Activated CD8-positive, alpha-beta memory T cell treated with anti-CD3 and anti-CD28 coated beads, Interleukin-2, amount 10 ng/mL, durations not matched to agents 7 days and 5 days (primary cell): ENCODE measurements around the gene DDX23. TPM values are rescaled to one million over a fixed set of nuclear protein-coding genes. Genes with fewer than 3 reads are reported as not detected.

Experiments
- ATAC-seq: fragments of 150-1000 bp; cut with Tn5 transposase; one replicate; pipeline ENCODE4 v1.10.0; 2021; ENCODE audit warnings: moderate library complexity
- CTCF ChIA-PET: fragments of 350-600 bp; sonication (Branson Sonifier 250); formaldehyde crosslinking; loops from one replicate; lab custom pipeline; 2021; ENCODE audit warnings: antibody characterized with exemption; lab: Charles Lee
- DNase-seq: peaks from one replicate; pipeline ENCODE4 v3.0.0-alpha.2; 2020
- H3K27ac Mint-ChIP-seq: one replicate; pipeline ENCODE4 v1.8.0; 2021; ENCODE audit warnings: mild to moderate bottlenecking, mixed read lengths
- H3K27me3 Mint-ChIP-seq: one replicate; pipeline ENCODE4 v1.8.0; 2021; ENCODE audit warnings: mixed read lengths
- H3K36me3 Mint-ChIP-seq: one replicate; pipeline ENCODE4 v1.8.0; 2021; ENCODE audit warnings: mild to moderate bottlenecking, mixed read lengths
- H3K4me1 Mint-ChIP-seq: one replicate; pipeline ENCODE4 v1.8.0; 2021; ENCODE audit warnings: mixed read lengths
- H3K4me3 Mint-ChIP-seq: one replicate; pipeline ENCODE4 v1.8.0; 2021; ENCODE audit warnings: mild to moderate bottlenecking, moderate library complexity, mixed read lengths
- H3K9me3 Mint-ChIP-seq: one replicate; pipeline ENCODE4 v1.8.0; 2022; ENCODE audit warnings: low read depth, mixed read lengths
- total RNA-seq, 2 experiments: library from RNA; stranded (reverse); gene quantifications; one replicate each; pipeline ENCODE4 v1.2.3, GENCODE V29; 2021

The DDX23 gene
- total RNA-seq, 2 experiments from 2014 or later, result 146 to 157 TPM

DNA sequence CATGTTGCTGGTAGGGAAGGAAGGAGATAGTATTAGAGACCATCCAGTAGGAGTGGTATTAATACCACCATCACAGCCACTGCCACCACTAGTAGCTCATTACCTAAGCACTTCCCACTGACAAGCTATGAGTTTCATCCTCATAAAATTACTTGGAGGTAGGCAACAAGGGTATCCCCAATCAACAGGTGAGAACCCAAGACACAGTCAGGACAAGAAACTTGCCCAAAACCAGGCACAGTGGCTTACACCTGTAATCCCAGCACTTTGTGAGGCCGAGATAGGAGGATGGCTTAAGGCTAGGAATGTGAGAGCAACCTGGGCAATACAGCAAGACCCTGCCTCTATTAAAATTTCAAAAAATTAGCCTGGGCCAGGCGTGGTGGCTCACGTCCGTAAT is 68.5 kb downstream of the DDX23 start:
- H3K4me1 Mint-ChIP-seq, result peaks cover 4% of the 10 kb centered on the region
- no peak for DNase-seq
- H3K4me3 Mint-ChIP-seq, result no peak overlapping the region
- no peak overlapping the region for H3K27ac Mint-ChIP-seq
- no peak for ATAC-seq
- CTCF ChIA-PET, result interaction anchor here (2.2 kb wide), 1 partner anchor 30 kb away, joined by 6 read pairs; no protein-coding TSS in a partner anchor
- H3K36me3 Mint-ChIP-seq, result no peaks in the 10 kb centered on the region
- peaks cover 33% of the 10 kb centered on the region for H3K27me3 Mint-ChIP-seq
- no peaks in the 10 kb centered on the region for H3K9me3 Mint-ChIP-seq

DNA sequence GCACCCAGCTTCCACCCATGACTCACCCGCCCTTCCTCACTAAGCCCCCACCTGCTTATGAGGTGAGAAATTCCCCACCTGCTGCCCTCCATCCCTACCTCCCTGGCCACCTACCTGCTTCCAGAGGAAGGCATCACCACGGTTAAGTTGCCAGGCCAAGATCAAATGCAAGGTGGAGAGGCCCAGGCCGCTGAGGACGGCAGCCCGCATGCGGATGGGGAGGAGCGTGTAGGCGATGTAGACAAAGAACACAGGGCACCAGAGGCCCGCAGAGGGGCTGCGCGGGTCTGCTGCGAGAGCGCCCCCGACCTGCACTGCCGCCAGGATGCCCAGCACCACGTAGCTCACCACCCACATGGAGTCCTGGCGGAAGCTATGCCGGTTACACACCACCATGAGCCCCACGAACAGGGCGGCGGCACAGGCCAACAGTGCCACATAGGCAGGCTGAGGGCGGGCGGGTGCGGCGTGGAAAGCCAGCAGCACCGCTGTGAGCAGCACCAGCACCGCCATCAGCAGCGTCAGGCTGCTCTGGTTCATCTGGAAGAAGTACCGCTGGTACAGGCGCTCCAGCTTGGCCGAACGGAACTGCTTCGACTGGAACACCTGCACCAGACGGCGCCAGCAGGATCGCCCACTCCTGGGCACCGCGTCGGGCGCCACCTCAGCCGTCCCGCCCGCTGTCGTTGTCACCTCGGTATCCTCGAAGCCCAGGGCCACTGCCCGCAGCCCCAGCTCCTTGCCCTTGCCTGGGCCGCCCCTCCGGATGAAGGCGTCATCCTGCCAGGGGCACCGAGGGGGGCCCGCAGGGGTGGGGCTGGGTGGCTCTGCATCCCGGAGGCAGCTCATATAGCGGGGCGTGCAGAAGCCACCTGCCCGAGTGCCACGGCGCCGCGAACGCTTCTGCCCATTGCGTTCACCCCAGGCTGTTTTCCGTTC is 69.2 kb downstream of the DDX23 start:
- H3K36me3 Mint-ChIP-seq, result no peaks in the 10 kb centered on the region
- no peak overlapping the region for H3K27ac Mint-ChIP-seq
- CTCF ChIA-PET, result interaction anchor here (1.3 to 2.2 kb wide), 2 partner anchors 30 to 241 kb away, joined by 3 to 6 read pairs; no protein-coding TSS in a partner anchor
- no peak for DNase-seq
- H3K4me1 Mint-ChIP-seq, result no peaks in the 10 kb centered on the region
- no peak overlapping the region for H3K4me3 Mint-ChIP-seq
- ATAC-seq, result no peak
- H3K9me3 Mint-ChIP-seq, result no peaks in the 10 kb centered on the region
- peaks cover 26% of the 10 kb centered on the region for H3K27me3 Mint-ChIP-seq

DNA sequence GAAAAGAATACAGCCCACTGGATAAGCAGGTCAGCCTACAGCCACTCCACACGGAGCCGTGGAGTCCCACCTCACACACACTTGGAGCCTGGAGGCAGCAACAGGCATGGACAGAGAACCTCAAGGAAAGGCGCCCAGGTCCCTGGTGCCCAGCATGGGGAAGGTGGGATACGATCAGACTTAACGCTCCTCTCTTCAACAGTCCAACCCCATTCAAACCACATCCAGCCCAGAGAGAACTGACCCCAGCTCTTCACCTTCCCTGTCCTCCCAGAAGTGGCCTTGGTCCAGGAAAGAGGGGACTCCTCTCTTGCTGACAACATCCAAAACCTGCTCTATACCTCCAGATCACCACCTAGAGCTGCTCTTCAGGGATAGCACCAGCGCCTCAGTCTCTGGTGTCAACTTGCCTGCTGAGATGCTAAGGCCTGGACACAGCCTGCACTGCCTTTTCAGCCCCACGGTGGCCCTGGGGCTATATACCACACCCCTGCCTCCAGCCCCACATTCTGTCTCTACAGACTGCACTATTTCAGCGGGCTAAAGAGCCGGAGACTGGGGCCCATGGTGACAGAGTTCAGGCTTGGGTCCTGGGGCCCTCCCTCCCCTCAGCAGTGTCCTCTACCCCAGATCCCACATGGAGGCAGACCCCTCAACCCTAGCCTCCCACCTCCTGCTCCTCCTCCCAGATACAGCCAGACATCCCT is 70.1 kb downstream of the DDX23 start:
- peaks cover 18% of the 10 kb centered on the region for H3K27me3 Mint-ChIP-seq
- CTCF ChIA-PET, result interaction anchor here (1.3 to 2.2 kb wide), 3 partner anchors 13 to 240 kb away, joined by 3 to 12 read pairs (median 6); no protein-coding TSS in a partner anchor
- H3K27ac Mint-ChIP-seq, result no peak overlapping the region
- H3K36me3 Mint-ChIP-seq, result no peaks in the 10 kb centered on the region
- DNase-seq (no peak), ATAC-seq (no peak)
- H3K4me3 Mint-ChIP-seq, result no peak overlapping the region
- H3K9me3 Mint-ChIP-seq, result no peaks in the 10 kb centered on the region
- H3K4me1 Mint-ChIP-seq, result no peaks in the 10 kb centered on the region

DNA sequence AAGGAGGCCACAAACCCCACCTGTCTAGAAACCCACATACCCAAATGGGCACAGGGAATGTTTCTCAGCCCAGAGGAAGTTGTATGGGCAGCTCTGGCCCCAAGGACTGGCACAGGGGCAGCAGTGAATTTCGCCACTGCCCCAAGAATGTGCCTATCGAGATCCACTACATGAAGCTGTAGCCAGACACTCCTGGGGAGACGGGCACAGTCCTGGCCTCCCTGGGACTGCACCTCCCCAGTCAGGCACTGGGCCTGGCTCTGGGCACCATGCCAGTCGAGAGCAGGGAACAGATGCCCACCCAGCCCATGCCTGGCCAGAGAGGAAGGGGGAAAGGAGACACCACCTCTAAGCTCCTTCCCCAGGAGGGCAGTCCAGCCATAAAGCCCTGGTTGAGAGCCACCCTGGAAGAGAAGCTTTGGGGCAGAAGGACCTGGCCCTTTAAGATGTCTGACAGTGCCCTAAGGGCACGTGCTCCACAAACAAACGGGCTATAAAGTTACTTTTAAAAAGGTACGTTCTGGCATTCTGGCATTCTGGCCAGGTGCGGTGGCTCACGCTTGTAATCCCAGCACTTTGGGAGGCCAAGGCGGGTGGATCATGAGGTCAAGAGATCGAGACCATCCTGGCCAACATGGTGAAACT is 71.5 kb downstream of the DDX23 start:
- no peak overlapping the region for H3K27ac Mint-ChIP-seq
- ATAC-seq (no peak), DNase-seq (no peak)
- no peaks in the 10 kb centered on the region for H3K9me3 Mint-ChIP-seq
- H3K4me3 Mint-ChIP-seq, result no peak overlapping the region
- H3K27me3 Mint-ChIP-seq, result peaks cover 8% of the 10 kb centered on the region
- CTCF ChIA-PET, result interaction anchor here (2.0 to 2.4 kb wide), 3 partner anchors 15 to 34 kb away, joined by 7 to 12 read pairs (median 9); no protein-coding TSS in a partner anchor
- no peaks in the 10 kb centered on the region for H3K4me1 Mint-ChIP-seq
- H3K36me3 Mint-ChIP-seq, result no peaks in the 10 kb centered on the region

DNA sequence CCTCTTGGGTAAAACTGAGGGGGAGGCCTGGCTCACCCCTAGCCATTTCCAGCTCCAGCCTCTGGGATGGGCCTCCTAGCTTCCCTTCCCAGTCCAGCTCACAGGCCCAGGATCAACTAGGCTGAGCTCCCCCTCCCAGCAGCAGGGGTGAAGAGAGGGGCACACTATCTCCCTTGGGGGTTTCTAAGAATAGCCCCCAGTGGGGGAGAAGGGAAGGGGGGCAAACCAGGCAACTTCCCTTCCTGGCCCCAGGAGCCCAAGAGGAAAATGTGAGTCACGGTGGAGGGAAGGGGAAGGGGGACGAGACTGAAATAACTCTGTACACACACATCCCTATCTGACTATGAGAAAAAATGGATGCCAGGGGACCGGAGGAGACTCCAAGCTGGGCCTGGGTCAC is 72.1 kb downstream of the DDX23 start:
- Mint-ChIP-seq H3K4me1 (no peaks in the 10 kb centered on the region), H3K27me3 (peaks cover 4% of the 10 kb centered on the region), H3K36me3 (no peaks in the 10 kb centered on the region), H3K9me3 (no peaks in the 10 kb centered on the region), H3K27ac (no peak overlapping the region), H3K4me3 (no peak overlapping the region)
- no peak for ATAC-seq
- no peak for DNase-seq
- CTCF ChIA-PET, result interaction anchor here (2.0 to 2.4 kb wide), 3 partner anchors 15 to 35 kb away, joined by 7 to 12 read pairs (median 9); no protein-coding TSS in a partner anchor

Other genes with a start within 250 kb of the DDX23 start
- 10 to 100 TPM; 56.6 to 57.7 TPM for gene KANSL2, start 169.9 kb downstream of the DDX23 start, total RNA-seq
- gene CCNT1, start 135.5 kb downstream of the DDX23 start, total RNA-seq, result 10 to 100 TPM; 51.4 to 66.8 TPM
- gene ADCY6, start 63.1 kb downstream of the DDX23 start, total RNA-seq, result under 1 TPM; 0.15 to 0.42 TPM
- gene CACNB3, start 33.7 kb downstream of the DDX23 start, total RNA-seq, result 10 to 100 TPM; 11.0 to 12.8 TPM
- gene RND1, start 13.7 kb upstream of the DDX23 start, total RNA-seq, result 1 to 10 TPM; 2.7 to 4.2 TPM
- 10 to 100 TPM; 78.5 to 88.8 TPM for gene FKBP11, start 73.3 kb upstream of the DDX23 start, total RNA-seq
- 100 to 1,000 TPM in 1 of 2 experiments, 10 to 100 TPM in 1; 89.4 to 118 TPM for gene ARF3, start 105.3 kb upstream of the DDX23 start, total RNA-seq
- 1 to 10 TPM; 2.0 to 4.4 TPM for gene WNT10B, start 119.6 kb upstream of the DDX23 start, total RNA-seq
- 1 to 10 TPM in 1 of 2 experiments, under 1 TPM in 1; 0.87 to 1.2 TPM for gene WNT1, start 126.2 kb upstream of the DDX23 start, total RNA-seq
- under 1 TPM; 0.38 to 0.66 TPM for gene DDN, start 147.2 kb upstream of the DDX23 start, total RNA-seq
- 10 to 100 TPM; 58.9 to 66.0 TPM for gene PRKAG1, start 166.6 kb upstream of the DDX23 start, total RNA-seq
- 100 to 1,000 TPM; 107 to 132 TPM for gene KMT2D, start 208.6 kb upstream of the DDX23 start, total RNA-seq
- 10 to 100 TPM; 14.9 to 15.1 TPM for gene RHEBL1, start 217.8 kb upstream of the DDX23 start, total RNA-seq
- gene DHH, start 242.6 kb upstream of the DDX23 start, total RNA-seq, result under 1 TPM in 1 of 2 experiments, not detected in 1; 0.15 TPM